ENCODE data around the gene SLC17A9.
"Not testable (repeated sequence)": the region's sequence is repeated elsewhere in the genome, so short reads cannot be mapped to it uniquely, and the experiment has no call there.

Gene SLC17A9

DNA sequence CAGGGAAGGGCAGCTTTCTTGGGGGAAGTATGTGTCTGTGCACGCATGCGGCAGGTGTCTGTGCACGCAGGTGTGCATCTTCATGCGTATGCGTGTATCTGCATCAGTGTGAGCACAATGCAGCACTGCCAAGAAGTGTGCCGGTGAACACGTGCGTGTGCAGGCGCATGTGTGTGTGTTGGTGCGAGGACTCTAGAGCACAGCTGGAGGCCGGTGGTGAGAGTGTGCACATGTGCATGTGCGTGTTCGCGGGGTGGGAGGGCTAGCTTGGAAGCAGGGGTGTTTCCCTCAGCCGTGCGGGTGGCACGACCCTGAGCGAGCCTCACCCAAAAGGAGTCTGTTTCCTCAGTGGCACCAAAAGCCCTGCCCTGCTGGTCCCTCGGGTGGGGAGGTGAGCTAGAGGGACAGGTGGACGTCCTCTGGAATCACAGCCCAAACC lies 7.5 kb downstream of the SLC17A9 start:
- no peak overlapping the region for H3K27ac ChIP-seq
- no peak for TF ChIP-seq ZFX (IDR thresholded peaks at IDR 0.05; ENCODE audit: borderline replicate concordance)
- TF ChIP-seq, protein P1, sequence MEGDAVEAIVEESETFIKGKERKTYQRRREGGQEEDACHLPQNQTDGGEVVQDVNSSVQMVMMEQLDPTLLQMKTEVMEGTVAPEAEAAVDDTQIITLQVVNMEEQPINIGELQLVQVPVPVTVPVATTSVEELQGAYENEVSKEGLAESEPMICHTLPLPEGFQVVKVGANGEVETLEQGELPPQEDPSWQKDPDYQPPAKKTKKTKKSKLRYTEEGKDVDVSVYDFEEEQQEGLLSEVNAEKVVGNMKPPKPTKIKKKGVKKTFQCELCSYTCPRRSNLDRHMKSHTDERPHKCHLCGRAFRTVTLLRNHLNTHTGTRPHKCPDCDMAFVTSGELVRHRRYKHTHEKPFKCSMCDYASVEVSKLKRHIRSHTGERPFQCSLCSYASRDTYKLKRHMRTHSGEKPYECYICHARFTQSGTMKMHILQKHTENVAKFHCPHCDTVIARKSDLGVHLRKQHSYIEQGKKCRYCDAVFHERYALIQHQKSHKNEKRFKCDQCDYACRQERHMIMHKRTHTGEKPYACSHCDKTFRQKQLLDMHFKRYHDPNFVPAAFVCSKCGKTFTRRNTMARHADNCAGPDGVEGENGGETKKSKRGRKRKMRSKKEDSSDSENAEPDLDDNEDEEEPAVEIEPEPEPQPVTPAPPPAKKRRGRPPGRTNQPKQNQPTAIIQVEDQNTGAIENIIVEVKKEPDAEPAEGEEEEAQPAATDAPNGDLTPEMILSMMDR (IDR thresholded peaks at IDR 0.05): no peak

DNA sequence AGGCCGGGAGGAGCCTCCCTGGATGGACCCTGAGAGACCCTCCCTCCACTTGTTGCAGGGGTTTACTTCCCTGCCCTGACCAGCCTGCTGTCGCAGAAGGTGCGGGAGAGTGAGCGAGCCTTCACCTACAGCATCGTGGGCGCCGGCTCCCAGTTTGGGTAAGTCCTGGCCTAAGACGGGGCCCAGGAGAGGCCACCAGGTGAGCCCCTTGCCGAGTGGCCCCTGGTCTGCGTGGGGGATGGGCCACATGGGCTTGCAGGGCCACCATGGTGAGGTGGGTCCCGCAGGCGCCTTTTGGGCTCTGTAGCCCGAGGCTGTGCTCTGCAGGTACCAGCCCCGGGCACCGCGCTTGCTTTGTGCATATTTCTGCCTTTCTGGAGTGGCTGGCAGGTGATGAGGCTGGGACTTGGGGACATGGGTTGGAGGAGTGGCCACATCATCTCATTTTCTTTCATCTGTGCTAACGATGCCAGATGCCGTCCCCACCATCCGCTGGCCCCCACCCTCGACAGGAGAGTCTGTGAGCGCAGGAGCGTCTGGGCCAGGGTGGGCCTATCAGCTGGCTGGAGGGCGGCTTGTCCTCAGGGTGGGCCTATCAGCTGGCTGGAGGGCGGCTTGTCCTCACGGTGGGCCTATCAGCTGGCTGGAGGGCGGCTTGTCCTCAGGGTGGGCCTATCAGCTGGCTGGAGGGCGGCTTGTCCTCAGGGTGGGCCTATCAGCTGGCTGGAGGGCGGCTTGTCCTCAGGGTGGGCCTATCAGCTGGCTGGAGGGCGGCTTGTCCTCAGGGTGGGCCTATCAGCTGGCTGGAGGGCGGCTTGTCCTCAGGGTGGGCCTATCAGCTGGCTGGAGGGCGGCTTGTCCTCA lies 8.2 kb downstream of the SLC17A9 start:
- not testable (repeated sequence) for H3K27ac ChIP-seq

DNA sequence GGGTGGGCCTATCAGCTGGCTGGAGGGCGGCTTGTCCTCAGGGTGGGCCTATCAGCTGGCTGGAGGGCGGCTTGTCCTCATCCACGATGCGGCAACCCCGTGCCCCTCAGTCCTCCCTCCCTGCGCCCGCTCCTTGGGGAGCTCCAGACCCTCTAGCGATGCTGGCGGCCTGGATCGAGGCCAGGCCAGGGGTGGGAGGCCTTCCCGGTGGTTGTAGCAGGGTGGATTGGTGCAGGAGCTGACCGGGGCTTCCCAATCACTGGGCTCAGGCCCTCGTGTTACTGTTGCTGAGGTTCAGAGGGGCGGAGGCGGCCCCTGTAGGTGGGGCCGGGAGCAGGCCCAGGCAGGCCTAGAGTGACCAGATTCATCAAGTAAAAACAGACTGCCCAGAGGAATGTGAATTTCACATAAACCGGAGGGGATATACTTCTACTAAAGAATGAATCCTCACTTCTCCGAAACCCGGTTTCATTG lies 8.8 kb downstream of the SLC17A9 start:
- no peak overlapping the region for H3K27ac ChIP-seq
- no peak for TF ChIP-seq ZFX (IDR thresholded peaks at IDR 0.05; ENCODE audit: borderline replicate concordance)
- TF ChIP-seq, protein P1 (IDR thresholded peaks at IDR 0.05): no peak

DNA sequence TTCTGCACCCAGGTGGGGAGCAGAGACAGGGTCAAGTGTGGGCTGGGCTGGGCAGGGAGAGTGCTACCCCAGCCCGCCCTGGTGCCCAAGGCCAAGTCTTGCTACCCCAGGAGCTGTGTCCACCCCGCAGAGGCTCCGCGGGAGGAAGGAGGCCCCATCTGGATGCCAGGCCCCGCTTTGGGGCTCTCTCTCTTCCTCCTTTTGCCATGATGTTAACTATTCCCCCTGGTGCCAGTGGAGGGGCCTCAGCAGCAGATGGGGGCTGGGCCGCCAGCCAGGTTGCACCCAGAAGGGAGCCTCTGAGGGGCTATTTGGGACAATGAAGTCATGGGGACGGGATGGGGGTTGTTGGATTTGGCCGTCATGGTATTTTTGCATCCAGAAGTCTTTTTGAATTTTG lies 9.3 kb downstream of the SLC17A9 start:
- TF ChIP-seq, protein P1 (IDR thresholded peaks at IDR 0.05): no peak
- TF ChIP-seq ZFX (IDR thresholded peaks at IDR 0.05; ENCODE audit: borderline replicate concordance): no peak
- no peak overlapping the region for H3K27ac ChIP-seq

DNA sequence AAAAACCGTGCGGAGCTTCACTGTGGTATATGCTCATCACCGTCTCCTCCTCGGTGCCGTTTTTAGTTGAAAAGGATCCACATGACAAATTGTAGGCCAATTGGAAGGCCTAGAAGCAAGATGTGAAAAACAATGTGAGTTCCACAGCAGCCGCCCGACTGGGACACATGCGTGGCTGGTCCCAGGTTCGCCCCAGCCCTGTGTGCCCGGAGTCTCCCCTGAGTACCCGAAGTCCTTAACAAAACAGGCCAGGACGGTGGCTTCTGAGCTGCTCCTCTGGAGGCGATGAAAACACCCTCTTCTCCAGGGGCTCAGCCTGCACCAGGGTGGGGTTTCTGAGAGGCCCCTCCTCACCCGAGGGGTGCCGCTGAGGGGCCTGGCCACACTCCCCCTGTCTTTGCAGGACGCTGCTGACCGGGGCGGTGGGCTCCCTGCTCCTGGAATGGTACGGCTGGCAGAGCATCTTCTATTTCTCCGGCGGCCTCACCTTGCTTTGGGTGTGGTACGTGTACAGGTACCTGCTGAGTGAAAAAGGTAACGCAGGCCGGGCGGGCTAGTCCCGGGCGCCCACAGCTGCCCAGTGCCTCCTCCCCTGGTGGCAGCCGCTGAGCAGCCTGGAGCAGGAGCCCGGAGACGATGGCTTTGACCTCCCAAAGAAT lies 9.8 kb downstream of the SLC17A9 start:
- H3K27ac ChIP-seq: no peak overlapping the region

DNA sequence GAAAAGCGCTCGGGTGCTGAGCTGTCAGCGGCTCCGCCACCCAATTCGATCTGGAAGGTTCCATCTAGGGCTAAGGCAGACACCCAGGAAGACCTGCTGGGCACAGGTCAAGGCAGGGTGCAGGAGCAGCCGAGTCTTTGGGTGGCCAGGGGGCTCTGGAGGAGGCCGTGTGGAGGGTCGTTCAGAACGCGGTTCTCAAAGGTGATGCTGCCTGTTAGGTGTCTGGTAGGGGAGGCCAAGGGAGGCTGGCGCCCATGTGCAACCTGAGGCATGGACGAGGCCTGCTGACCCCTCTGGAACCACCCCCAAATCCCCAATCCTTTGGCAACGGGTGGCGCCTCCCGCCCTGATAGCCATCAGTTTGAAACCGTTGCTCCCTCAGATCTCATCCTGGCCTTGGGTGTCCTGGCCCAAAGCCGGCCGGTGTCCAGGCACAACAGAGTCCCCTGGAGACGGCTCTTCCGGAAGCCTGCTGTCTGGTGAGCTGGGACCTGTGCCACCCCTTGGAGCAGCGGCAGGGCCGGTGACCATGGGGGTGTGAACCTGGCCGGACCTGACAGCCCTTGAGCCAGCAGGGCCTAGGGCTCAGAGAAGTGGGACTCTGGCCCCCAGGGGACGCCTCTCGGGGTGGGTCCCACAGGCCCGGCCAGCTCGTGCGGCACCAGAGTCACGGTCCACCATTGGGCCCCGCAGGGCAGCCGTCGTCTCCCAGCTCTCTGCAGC lies 10.5 kb downstream of the SLC17A9 start:
- H3K27ac ChIP-seq: no peak overlapping the region
- TF ChIP-seq, protein P1 (IDR thresholded peaks at IDR 0.05): no peak

More for the DNA sequence above, 9.8 kb downstream of the SLC17A9 start:
- no peak for TF ChIP-seq ZFX (IDR thresholded peaks at IDR 0.05; ENCODE audit: borderline replicate concordance)

DNA sequence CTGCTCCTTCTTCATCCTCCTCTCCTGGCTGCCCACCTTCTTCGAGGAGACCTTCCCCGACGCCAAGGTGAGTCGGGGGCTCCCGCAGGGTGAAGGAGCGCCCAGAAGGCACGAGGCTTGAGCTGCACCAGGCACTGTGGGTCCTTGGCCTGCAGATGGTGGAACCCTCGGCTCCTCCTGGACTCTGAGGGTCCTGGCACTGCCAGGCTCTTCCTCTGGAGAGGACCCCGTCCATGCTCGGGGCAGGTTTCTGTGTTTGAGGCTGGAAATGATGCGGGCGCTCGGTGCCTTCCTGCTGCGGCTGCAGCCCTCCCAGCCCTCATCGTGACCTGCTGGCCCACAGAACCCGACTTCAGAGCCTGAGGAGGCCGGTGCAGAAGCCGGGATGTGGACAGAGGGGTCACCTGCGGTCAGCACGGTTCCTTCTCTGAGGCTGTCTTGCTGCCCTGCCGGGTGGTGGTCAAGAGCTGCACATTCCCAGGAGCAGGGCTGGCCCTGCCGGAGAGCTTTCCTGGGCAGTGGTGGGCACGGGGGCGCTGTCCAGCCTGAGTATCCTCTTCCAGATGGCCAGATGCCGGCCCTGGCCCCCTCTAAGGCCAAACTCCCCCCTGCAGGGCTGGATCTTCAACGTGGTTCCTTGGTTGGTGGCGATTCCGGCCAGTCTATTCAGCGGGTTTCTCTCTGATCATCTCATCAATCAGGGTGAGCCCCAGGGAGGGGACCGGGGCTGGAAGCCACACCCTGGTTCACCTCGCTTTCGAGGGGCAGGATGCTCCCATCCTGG lies 11.3 kb downstream of the SLC17A9 start:
- H3K27ac ChIP-seq: no peak overlapping the region
- TF ChIP-seq, protein P1 (IDR thresholded peaks at IDR 0.05): no peak
- no peak for TF ChIP-seq ZFX (IDR thresholded peaks at IDR 0.05; ENCODE audit: borderline replicate concordance)
